ENCODE data around the gene KRTAP4-11.
"Not testable (repeated sequence)": the region's sequence is repeated elsewhere in the genome, so short reads cannot be mapped to it uniquely, and the experiment has no call there.

DNA sequence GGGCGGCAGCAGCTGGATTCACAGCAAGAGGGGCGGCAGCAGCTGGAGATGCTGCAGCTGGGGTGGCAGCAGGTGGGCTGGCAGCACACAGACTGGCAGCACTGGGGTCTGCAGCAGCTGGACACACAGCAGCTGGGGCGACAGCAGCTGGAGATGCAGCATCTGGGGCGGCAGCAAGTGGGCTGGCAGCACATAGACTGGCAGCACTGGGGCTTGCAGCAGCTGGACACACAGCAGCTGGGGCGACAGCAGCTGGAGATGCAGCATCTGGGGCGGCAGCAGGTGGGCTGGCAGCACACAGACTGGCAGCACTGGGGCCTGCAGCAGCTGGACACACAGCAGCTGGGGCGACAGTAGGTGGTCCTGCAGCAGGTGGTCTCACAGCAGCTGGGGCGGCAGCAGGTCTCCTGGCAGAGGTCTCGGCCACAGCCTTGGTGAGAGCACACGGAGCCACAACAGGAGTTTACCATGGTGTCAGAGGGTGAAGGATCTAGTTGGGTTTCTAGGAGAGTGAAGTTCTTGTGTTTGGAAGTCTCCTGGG is at the start of gene KRTAP4-11:
- not testable (repeated sequence) for TF ChIP-seq RARB (CRISPR knock-in tag; IDR thresholded peaks at IDR 0.05); ZFP3 (CRISPR knock-in tag; IDR thresholded peaks at IDR 0.05); BACH2 (CRISPR knock-in tag; IDR thresholded peaks at IDR 0.05; ENCODE audit: borderline replicate concordance); ARNTL (CRISPR knock-in tag; IDR thresholded peaks at IDR 0.05; ENCODE audit: borderline replicate concordance, low read depth)
- TF ChIP-seq, protein P1, sequence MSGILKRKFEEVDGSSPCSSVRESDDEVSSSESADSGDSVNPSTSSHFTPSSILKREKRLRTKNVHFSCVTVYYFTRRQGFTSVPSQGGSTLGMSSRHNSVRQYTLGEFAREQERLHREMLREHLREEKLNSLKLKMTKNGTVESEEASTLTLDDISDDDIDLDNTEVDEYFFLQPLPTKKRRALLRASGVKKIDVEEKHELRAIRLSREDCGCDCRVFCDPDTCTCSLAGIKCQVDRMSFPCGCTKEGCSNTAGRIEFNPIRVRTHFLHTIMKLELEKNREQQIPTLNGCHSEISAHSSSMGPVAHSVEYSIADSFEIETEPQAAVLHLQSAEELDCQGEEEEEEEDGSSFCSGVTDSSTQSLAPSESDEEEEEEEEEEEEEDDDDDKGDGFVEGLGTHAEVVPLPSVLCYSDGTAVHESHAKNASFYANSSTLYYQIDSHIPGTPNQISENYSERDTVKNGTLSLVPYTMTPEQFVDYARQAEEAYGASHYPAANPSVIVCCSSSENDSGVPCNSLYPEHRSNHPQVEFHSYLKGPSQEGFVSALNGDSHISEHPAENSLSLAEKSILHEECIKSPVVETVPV (CRISPR knock-in tag; IDR thresholded peaks at IDR 0.05), result not testable (repeated sequence)
- TF ChIP-seq, protein P2, sequence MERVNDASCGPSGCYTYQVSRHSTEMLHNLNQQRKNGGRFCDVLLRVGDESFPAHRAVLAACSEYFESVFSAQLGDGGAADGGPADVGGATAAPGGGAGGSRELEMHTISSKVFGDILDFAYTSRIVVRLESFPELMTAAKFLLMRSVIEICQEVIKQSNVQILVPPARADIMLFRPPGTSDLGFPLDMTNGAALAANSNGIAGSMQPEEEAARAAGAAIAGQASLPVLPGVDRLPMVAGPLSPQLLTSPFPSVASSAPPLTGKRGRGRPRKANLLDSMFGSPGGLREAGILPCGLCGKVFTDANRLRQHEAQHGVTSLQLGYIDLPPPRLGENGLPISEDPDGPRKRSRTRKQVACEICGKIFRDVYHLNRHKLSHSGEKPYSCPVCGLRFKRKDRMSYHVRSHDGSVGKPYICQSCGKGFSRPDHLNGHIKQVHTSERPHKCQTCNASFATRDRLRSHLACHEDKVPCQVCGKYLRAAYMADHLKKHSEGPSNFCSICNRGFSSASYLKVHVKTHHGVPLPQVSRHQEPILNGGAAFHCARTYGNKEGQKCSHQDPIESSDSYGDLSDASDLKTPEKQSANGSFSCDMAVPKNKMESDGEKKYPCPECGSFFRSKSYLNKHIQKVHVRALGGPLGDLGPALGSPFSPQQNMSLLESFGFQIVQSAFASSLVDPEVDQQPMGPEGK (CRISPR knock-in tag; IDR thresholded peaks at IDR 0.05; ENCODE audit: borderline replicate concordance), result not testable (repeated sequence)
